GM12864 (cell line): ENCODE data around the gene BPIFB3.
A peak's percentile ranks its signal among the peaks of the same experiment; 100 is the strongest.

Experiments used
- DNase-seq: peaks from one replicate; pipeline ENCODE4 v3.0.0-alpha.2; 2011; ENCODE audit warnings: low read depth
- H3K4me3 ChIP-seq: 2 replicates; pipeline ENCODE4 v1.5.1; 2011; ENCODE audit warnings: mild to moderate bottlenecking, low read depth, low read length, control low read depth
- CTCF ChIP-seq: IDR thresholded peaks from 2 replicates; pipeline ENCODE4 v1.5.1; 2011; ENCODE audit warnings: low read depth, mild to moderate bottlenecking, moderate library complexity, low read length, control low read depth, inconsistent platforms; ENCODE audit errors: missing control alignments

Gene BPIFB3

GRCh38 chr20:33053291-33054106, at the start of gene BPIFB3:
BPIFB3 (plus strand) TSS chr20:33053903; CDS start chr20:33055436, 1,533 bp downstream.
- H3K4me3 ChIP-seq: no peak within 1 kb of the TSS
- no peak for DNase-seq
- no peak for TF ChIP-seq CTCF

DNA sequence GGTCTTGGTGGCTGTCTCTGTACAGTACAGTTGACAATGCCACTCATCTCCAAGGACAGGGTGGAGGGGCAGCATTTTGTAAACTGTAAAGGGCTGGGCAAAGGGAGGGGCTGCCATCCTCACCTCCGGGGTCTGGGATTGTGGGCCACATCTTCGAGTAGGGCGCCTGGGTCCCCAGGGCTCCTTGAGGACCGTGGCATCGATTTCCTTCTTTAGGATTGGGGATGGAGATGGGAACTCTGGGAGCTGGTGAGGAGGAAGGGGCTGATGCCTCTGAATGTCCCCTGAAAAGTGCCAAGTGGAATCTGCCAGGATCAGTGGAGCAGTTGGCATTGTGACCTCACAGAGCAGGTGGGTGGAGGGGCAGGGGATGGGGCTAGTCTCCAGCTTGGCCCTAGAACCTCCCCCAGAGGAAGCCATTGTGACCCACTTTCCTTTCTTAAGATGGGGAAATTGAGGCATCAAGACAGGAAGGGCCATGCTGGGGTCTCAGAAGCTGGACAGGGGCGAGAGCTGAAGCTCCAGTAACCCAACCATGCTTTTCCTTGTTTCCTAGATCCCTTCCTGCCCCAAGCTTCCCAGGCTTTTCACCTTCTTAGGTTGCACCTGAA, 49.5 kb upstream of the BPIFB3 start, which contains the start of gene SUN5:
TSS of gene SUN5 (minus strand) at position 293 of the 611 bp plus-strand sequence. CDS start at position 200, 93 bp downstream.
- DNase-seq: no peak
- no peak for TF ChIP-seq CTCF
- H3K4me3 ChIP-seq: no peak within 1 kb of the TSS

DNA sequence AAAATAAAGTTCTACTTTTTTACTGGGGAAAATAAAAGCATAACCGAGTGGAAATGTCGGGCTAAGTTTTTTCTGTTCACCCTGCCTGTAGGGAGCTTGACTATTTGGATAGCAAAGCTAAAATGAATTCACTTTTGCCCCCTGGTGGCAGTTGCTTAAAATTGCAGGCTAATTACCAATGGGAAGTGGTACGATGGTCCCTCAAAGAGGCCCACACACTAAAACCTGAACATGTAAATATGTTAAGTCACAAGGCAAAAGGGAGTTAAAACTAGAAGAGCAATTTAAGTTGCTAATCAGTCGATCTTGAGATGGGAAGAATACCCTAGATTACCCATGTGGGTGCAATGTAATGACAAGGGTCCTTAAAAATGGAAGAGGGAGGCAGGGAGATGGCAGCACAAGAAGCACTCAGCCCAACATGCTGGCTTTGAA, 48.6 kb upstream of the BPIFB3 start:
- DNase-seq: no peak
- H3K4me3 ChIP-seq: no peak overlapping the region
- TF ChIP-seq CTCF: peak; percentile 64

- H3K4me3 ChIP-seq: no peak overlapping the region
- no peak for DNase-seq
- TF ChIP-seq CTCF: no peak
Measured at GRCh38 chr20:33005908-33006775, 47.6 kb upstream of the BPIFB3 start.

GRCh38 chr20:33006776-33007375, 46.8 kb upstream of the BPIFB3 start:
- H3K4me3 ChIP-seq: no peak overlapping the region
- no peak for TF ChIP-seq CTCF
- DNase-seq: no peak
